ENCODE measurements around the gene LDLRAD3.
"Not testable (repeated sequence)": the region's sequence is repeated elsewhere in the genome, so short reads cannot be mapped to it uniquely, and the experiment has no call there.

LDLRAD3 gene

GRCh38 chr11:36038541-36038940, 94.7 kb downstream of the LDLRAD3 start:
- Histone ChIP-seq H3K36me3 (ENCODE audit: control insufficient read depth in 4 of 4, insufficient read depth in 4 of 4, low read length in 3 of 4) (no peaks in the 10 kb centered on the region), H3K4me3 (ENCODE audit: control insufficient read depth in 1 of 7, extremely low read depth in 1 of 7, insufficient read depth in 4 of 7, low read depth in 2 of 7, low read length in 6 of 7) (no peak overlapping the region), H3K27ac (ENCODE audit: insufficient read depth in 1 of 2, low read depth in 1 of 2, low read length in 2 of 2, poor library complexity in 1 of 2, severe bottlenecking in 2 of 2) (no peak overlapping the region), H3K4me1 (ENCODE audit: control extremely low read depth in 1 of 4, control insufficient read depth in 4 of 4, insufficient read depth in 4 of 4, low read length in 3 of 4) (peaks cover 0 to 12% (median 6%) of the 10 kb centered on the region in 4 experiments), H3K9me3 (ENCODE audit: control extremely low read depth in 1 of 5, control insufficient read depth in 4 of 5, insufficient read depth in 2 of 5, low read depth in 1 of 5, low read length in 4 of 5) (no peaks in the 10 kb centered on the region), H3K27me3 (replicated peaks in 2 of 5; ENCODE audit: control insufficient read depth in 4 of 5, insufficient read depth in 5 of 5, low read length in 4 of 5) (peaks cover 0 to 2% (median 0%) of the 10 kb centered on the region in 5 experiments)
- ChIA-PET POLR2A (no interaction called here), CTCF (interaction anchor here (0.6 to 1.1 kb wide), 3 partner anchors 9 to 93 kb away, joined by 3 to 4 read pairs (median 3); no protein-coding TSS in a partner anchor)
- no CpG with 5 or more reads among the region's 3 CpGs for WGBS (ENCODE audit: insufficient coverage)
- no peak for DNase-seq

DNA sequence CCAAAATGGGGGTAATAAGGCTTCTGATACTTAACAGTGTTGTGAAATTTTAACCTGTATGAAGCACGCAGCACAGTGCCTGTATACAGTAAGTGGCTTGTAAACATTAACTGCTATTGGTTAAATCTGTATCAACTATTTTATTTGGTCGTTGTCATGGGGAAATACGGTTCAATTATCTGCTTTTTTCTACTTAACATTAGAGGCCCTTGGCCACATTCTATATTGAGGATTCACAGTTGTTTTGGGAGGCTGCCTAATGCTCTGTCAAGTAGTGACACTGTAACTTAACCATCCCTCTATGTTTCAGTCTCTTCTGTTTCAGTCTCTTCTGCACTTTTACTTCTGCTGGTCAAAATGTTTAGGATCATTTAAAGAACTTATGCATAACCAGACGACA, 95.6 kb downstream of the LDLRAD3 start:
- 98% methylated on average over 3 of the region's 4 CpGs for WGBS (ENCODE audit: insufficient coverage)

DNA sequence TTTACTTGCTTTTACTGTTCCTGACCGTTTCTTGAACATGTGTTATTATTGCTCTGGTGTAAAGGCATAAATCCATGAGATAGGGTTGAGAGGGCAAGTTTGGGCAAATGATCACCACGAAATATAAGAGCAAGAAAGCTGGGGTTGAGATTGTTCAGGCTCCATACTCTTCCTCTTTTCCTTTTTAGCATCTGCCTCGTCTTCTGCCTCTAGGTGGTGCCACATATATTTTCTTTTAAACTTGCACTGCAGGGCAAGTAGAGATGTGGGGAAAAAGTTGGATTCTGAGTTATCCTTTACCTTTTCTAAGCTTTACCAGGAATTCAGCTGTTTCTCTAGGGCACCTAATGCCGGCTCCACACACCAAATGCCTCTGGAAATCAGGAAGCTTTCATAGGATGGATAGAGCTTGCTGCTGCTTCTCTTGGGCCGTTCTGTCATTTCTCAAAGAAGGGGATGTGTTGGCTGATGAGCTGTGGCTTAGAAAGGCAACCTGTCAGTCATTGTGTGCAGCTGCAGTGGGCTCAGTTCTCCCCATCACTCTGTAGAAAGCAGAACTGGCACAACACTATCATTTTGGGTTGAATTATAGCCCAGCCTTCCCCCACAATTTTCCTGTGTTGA, 98.2 kb downstream of the LDLRAD3 start:
- peak; percentile 29 to 74 (median 65) for DNase-seq
- no peaks in the 10 kb centered on the region for H3K36me3 ChIP-seq (ENCODE audit: control insufficient read depth in 4 of 4, insufficient read depth in 4 of 4, low read length in 3 of 4)
- POLR2A ChIA-PET, result no interaction called here
- H3K4me1 ChIP-seq (ENCODE audit: control extremely low read depth in 1 of 4, control insufficient read depth in 4 of 4, insufficient read depth in 4 of 4, low read length in 3 of 4), result peaks cover 0 to 18% (median 9%) of the 10 kb centered on the region in 4 experiments
- no peak overlapping the region for H3K27ac ChIP-seq (ENCODE audit: insufficient read depth in 1 of 2, low read depth in 1 of 2, low read length in 2 of 2, poor library complexity in 1 of 2, severe bottlenecking in 2 of 2)
- H3K4me3 ChIP-seq (ENCODE audit: control insufficient read depth in 1 of 7, extremely low read depth in 1 of 7, insufficient read depth in 4 of 7, low read depth in 2 of 7, low read length in 6 of 7), result no peak overlapping the region
- peaks cover 0 to 2% (median 0%) of the 10 kb centered on the region in 5 experiments for H3K27me3 ChIP-seq (replicated peaks in 2 of 5; ENCODE audit: control insufficient read depth in 4 of 5, insufficient read depth in 5 of 5, low read length in 4 of 5)
- WGBS (ENCODE audit: insufficient coverage), result 33% methylated on average over 1 of the region's 5 CpGs
- CTCF ChIA-PET, result interaction anchor here (0.6 to 6.2 kb wide), 21 partner anchors 11 to 1266 kb away, joined by 3 to 78 read pairs (median 4); no protein-coding TSS in a partner anchor
- H3K9me3 ChIP-seq (ENCODE audit: control extremely low read depth in 1 of 5, control insufficient read depth in 4 of 5, insufficient read depth in 2 of 5, low read depth in 1 of 5, low read length in 4 of 5), result no peaks in the 10 kb centered on the region

More for the DNA sequence above, 95.6 kb downstream of the LDLRAD3 start:
- Histone ChIP-seq H3K4me3 (ENCODE audit: control insufficient read depth in 1 of 7, extremely low read depth in 1 of 7, insufficient read depth in 4 of 7, low read depth in 2 of 7, low read length in 6 of 7) (no peak overlapping the region), H3K27ac (ENCODE audit: insufficient read depth in 1 of 2, low read depth in 1 of 2, low read length in 2 of 2, poor library complexity in 1 of 2, severe bottlenecking in 2 of 2) (no peak overlapping the region), H3K4me1 (ENCODE audit: control extremely low read depth in 1 of 4, control insufficient read depth in 4 of 4, insufficient read depth in 4 of 4, low read length in 3 of 4) (peaks cover 0 to 14% (median 7%) of the 10 kb centered on the region in 4 experiments), H3K9me3 (ENCODE audit: control extremely low read depth in 1 of 5, control insufficient read depth in 4 of 5, insufficient read depth in 2 of 5, low read depth in 1 of 5, low read length in 4 of 5) (no peaks in the 10 kb centered on the region), H3K27me3 (replicated peaks in 2 of 5; ENCODE audit: control insufficient read depth in 4 of 5, insufficient read depth in 5 of 5, low read length in 4 of 5) (peaks cover 0 to 2% (median 0%) of the 10 kb centered on the region in 5 experiments), H3K36me3 (ENCODE audit: control insufficient read depth in 4 of 4, insufficient read depth in 4 of 4, low read length in 3 of 4) (no peaks in the 10 kb centered on the region)
- ChIA-PET CTCF (interaction anchor here (0.9 to 6.2 kb wide), 2 partner anchors 89 to 92 kb away, joined by 3 to 78 read pairs; no protein-coding TSS in a partner anchor), POLR2A (no interaction called here)
- DNase-seq, result no peak

DNA sequence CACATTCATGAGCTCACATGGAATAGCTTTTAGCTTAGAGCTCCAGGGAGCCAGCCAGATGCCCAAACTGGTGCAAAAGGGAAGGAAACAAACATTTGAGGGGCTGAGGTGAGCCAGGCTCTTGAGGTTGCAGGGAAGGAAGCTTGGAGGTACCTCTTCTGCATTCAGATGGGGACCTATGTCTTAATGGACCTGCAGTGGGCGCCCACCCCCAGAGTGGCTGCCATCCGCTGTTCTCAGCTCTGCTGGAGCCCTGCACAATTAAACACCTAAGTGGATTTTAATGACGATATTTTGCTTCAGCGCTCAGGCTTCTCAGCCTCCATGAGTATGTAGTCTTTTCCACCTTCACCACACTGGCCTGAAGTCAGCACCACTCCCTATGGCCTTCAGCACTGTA, 100.8 kb downstream of the LDLRAD3 start:
- peak in 2 of 3 donors; percentile 18 to 27 for DNase-seq
- H3K9me3 ChIP-seq (ENCODE audit: control extremely low read depth in 1 of 5, control insufficient read depth in 4 of 5, insufficient read depth in 2 of 5, low read depth in 1 of 5, low read length in 4 of 5), result no peaks in the 10 kb centered on the region
- ChIA-PET POLR2A (no interaction called here), CTCF (interaction anchor here (0.7 to 6.2 kb wide), 8 partner anchors 9 to 434 kb away, joined by 3 to 78 read pairs (median 4); no protein-coding TSS in a partner anchor)
- no peak overlapping the region for H3K27ac ChIP-seq (ENCODE audit: insufficient read depth in 1 of 2, low read depth in 1 of 2, low read length in 2 of 2, poor library complexity in 1 of 2, severe bottlenecking in 2 of 2)
- peaks cover 0 to 2% (median 0%) of the 10 kb centered on the region in 5 experiments for H3K27me3 ChIP-seq (replicated peaks in 2 of 5; ENCODE audit: control insufficient read depth in 4 of 5, insufficient read depth in 5 of 5, low read length in 4 of 5)
- H3K36me3 ChIP-seq (ENCODE audit: control insufficient read depth in 4 of 4, insufficient read depth in 4 of 4, low read length in 3 of 4), result no peaks in the 10 kb centered on the region
- no peak overlapping the region for H3K4me3 ChIP-seq (ENCODE audit: control insufficient read depth in 1 of 7, extremely low read depth in 1 of 7, insufficient read depth in 4 of 7, low read depth in 2 of 7, low read length in 6 of 7)
- peaks cover 0 to 18% (median 9%) of the 10 kb centered on the region in 4 experiments for H3K4me1 ChIP-seq (ENCODE audit: control extremely low read depth in 1 of 4, control insufficient read depth in 4 of 4, insufficient read depth in 4 of 4, low read length in 3 of 4)
- WGBS (ENCODE audit: insufficient coverage), result 75% methylated on average over 4 of the region's 4 CpGs

GRCh38 chr11:36045945-36046344, 102.1 kb downstream of the LDLRAD3 start:
- DNase-seq; H3K9me3 ChIP-seq (ENCODE audit: control extremely low read depth in 1 of 5, control insufficient read depth in 4 of 5, insufficient read depth in 2 of 5, low read depth in 1 of 5, low read length in 4 of 5); H3K27ac ChIP-seq (ENCODE audit: insufficient read depth in 1 of 2, low read depth in 1 of 2, low read length in 2 of 2, poor library complexity in 1 of 2, severe bottlenecking in 2 of 2); H3K27me3 ChIP-seq (replicated peaks in 2 of 5; ENCODE audit: control insufficient read depth in 4 of 5, insufficient read depth in 5 of 5, low read length in 4 of 5); H3K4me3 ChIP-seq (ENCODE audit: control insufficient read depth in 1 of 7, extremely low read depth in 1 of 7, insufficient read depth in 4 of 7, low read depth in 2 of 7, low read length in 6 of 7); H3K36me3 ChIP-seq (ENCODE audit: control insufficient read depth in 4 of 4, insufficient read depth in 4 of 4, low read length in 3 of 4); POLR2A ChIA-PET: not testable (repeated sequence)
- peaks cover 0 to 18% (median 9%) of the 10 kb centered on the region in 4 experiments for H3K4me1 ChIP-seq (ENCODE audit: control extremely low read depth in 1 of 4, control insufficient read depth in 4 of 4, insufficient read depth in 4 of 4, low read length in 3 of 4)
- CTCF ChIA-PET, result interaction anchor here (0.6 kb wide), 1 partner anchor 7 kb away, joined by 3 read pairs; no protein-coding TSS in a partner anchor
- 100% methylated on average over 2 of the region's 3 CpGs for WGBS (ENCODE audit: insufficient coverage)

DNA sequence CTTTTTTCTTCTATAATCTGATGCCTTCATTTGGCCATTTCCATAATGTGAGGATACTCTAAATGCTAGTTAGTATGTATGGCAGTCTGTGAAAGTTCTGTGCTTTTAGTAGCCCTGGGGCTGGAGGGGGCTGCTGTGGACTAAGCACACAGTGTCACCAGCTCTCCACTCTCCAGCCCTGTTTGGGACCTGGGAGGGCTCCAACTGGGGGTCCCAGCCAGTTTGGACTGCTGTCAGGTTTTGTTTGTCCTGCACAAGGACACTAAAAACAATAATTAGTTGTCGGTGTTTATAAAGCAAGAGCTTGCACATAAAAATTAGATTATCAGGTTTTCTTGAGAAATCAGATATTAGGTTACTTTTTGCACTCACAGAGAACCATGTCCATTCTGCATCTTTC, 103.1 kb downstream of the LDLRAD3 start:
- Histone ChIP-seq H3K9me3 (ENCODE audit: control extremely low read depth in 1 of 5, control insufficient read depth in 4 of 5, insufficient read depth in 2 of 5, low read depth in 1 of 5, low read length in 4 of 5) (peaks cover 0 to 2% (median 0%) of the 10 kb centered on the region in 5 experiments), H3K27me3 (replicated peaks in 2 of 5; ENCODE audit: control insufficient read depth in 4 of 5, insufficient read depth in 5 of 5, low read length in 4 of 5) (peaks cover 0 to 5% (median 0%) of the 10 kb centered on the region in 5 experiments), H3K27ac (ENCODE audit: insufficient read depth in 1 of 2, low read depth in 1 of 2, low read length in 2 of 2, poor library complexity in 1 of 2, severe bottlenecking in 2 of 2) (no peak overlapping the region), H3K4me1 (ENCODE audit: control extremely low read depth in 1 of 4, control insufficient read depth in 4 of 4, insufficient read depth in 4 of 4, low read length in 3 of 4) (peaks cover 0 to 18% (median 9%) of the 10 kb centered on the region in 4 experiments), H3K36me3 (ENCODE audit: control insufficient read depth in 4 of 4, insufficient read depth in 4 of 4, low read length in 3 of 4) (no peaks in the 10 kb centered on the region), H3K4me3 (ENCODE audit: control insufficient read depth in 1 of 7, extremely low read depth in 1 of 7, insufficient read depth in 4 of 7, low read depth in 2 of 7, low read length in 6 of 7) (no peak overlapping the region)
- no peak for DNase-seq
- POLR2A ChIA-PET, result no interaction called here
- 100% methylated on average over 1 of the region's 1 CpG for WGBS (ENCODE audit: insufficient coverage)
- CTCF ChIA-PET, result interaction anchor here (1.2 to 1.6 kb wide), 2 partner anchors 9 to 84 kb away, joined by 3 to 4 read pairs; no protein-coding TSS in a partner anchor

- whole genome bisulfite sequencing (ENCODE audit: insufficient coverage), result 100% methylated on average over 1 of the region's 2 CpGs
- ChIA-PET POLR2A (no interaction called here), CTCF (interaction anchor here (1.2 to 1.6 kb wide), 3 partner anchors 9 to 84 kb away, joined by 3 to 4 read pairs (median 4); no protein-coding TSS in a partner anchor)
- H3K27me3 ChIP-seq (replicated peaks in 2 of 5; ENCODE audit: control insufficient read depth in 4 of 5, insufficient read depth in 5 of 5, low read length in 4 of 5), result peaks cover 0 to 5% (median 0%) of the 10 kb centered on the region in 5 experiments
- no peaks in the 10 kb centered on the region for H3K36me3 ChIP-seq (ENCODE audit: control insufficient read depth in 4 of 4, insufficient read depth in 4 of 4, low read length in 3 of 4)
- H3K27ac ChIP-seq (ENCODE audit: insufficient read depth in 1 of 2, low read depth in 1 of 2, low read length in 2 of 2, poor library complexity in 1 of 2, severe bottlenecking in 2 of 2), result no peak overlapping the region
- H3K9me3 ChIP-seq (ENCODE audit: control extremely low read depth in 1 of 5, control insufficient read depth in 4 of 5, insufficient read depth in 2 of 5, low read depth in 1 of 5, low read length in 4 of 5), result peaks cover 0 to 2% (median 0%) of the 10 kb centered on the region in 5 experiments
- peaks cover 0 to 15% (median 7%) of the 10 kb centered on the region in 4 experiments for H3K4me1 ChIP-seq (ENCODE audit: control extremely low read depth in 1 of 4, control insufficient read depth in 4 of 4, insufficient read depth in 4 of 4, low read length in 3 of 4)
- no peak overlapping the region for H3K4me3 ChIP-seq (ENCODE audit: control insufficient read depth in 1 of 7, extremely low read depth in 1 of 7, insufficient read depth in 4 of 7, low read depth in 2 of 7, low read length in 6 of 7)
- DNase-seq, result no peak
Observed at GRCh38 chr11:36047344-36047743, 103.5 kb downstream of the LDLRAD3 start.

Measured in common myeloid progenitor, CD34-positive (primary cell).